HG03565 (cell line): Measurements from ENCODE around the gene RGSL1.
A peak's percentile ranks its signal among the peaks of the same experiment; 100 is the strongest.

Experiments used
- ATAC-seq: cut with Tn5 transposase; IDR thresholded peaks from one replicate; pipeline ENCODE4 v1.9.1; 2021; ENCODE audit warnings: mild to moderate bottlenecking, moderate library complexity; ENCODE audit not compliant: unreplicated experiment

RGSL1 gene

DNA sequence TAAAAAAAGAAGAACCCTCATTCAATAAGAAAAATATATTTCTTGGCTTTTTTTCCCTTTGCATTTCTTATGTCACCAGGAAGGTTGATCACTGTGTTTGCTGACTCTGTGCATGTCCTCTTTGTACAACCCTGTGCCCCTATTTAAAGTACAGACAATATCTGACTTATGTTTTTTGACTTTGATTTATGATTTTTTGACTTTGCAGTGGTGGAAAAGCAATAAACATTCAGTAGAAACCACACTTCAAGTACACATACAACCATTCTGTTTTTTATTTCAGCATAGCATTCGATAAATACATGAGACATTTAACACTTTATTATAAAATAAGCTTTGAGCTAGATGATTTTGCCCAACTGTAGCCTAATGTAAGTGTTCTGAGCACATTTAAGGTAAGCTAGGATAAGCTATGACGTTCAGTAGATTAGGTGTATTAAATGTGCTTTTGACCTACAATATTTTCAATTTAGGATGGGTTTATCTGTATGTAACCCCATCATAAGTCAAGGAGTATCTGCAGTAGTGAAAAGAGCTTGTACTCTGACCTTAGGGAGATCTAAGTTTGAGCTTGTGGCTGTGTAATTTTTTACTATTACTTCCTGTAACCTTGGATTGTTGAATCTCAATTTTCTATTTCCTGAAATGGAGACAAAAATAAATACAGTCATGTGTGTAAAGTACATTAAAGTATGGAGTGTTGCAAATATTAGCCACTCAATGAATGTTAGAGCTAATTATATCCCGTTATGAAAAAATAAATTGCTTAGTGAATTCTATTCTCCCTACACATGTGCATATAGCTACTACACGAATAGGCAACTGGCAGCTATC, 137.9 kb downstream of the RGSL1 start:
- peak; percentile 15 for ATAC-seq

DNA sequence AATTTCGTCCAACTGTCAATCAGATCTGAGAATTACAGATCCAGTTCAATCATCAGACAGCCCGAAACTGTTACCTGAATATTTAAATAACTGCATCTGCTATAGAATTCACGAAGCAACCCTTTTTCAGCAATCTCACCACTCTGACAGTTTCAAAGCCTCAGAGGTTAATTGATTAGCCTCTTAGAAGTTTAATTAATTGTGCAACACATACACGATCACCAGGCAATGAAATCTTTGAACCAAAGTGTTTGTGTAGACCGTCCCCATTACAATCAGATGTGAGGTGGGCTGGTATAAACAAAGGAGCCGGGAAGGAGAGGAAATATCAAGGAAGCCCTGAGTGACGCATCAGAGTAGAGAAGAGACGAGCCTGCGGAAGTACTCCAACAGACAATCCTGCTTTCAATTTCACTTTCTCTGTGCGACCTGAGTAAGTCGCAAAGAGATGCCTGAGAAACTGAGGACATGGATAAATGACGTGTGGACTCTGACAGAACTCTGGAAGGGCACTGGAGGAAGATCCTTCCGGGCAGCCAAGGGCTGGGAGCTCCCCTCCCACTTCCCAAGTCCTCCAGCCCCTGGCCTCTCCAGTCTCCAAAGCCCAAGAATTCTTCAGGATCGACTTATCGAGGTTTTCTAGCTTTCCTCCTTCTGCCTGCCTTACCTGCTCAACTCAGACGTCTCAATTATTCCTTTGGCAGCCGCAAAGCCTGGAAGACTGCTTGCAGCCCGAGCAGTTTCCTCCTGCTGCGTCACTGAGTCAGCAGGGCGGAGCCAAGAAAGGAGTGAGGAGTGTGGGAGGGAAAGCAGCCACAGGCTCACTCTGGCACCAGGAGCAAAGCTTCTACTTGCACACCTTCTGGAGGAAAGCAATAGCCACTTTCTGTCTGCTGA, 138.8 kb downstream of the RGSL1 start, which contains the start of gene RNASEL:
Gene RNASEL, minus strand, starts transcription at position 757 of the 897 bp plus-strand sequence. CDS start 2,450 bp downstream, outside the sequence.
- ATAC-seq = peak; percentile 72

DNA sequence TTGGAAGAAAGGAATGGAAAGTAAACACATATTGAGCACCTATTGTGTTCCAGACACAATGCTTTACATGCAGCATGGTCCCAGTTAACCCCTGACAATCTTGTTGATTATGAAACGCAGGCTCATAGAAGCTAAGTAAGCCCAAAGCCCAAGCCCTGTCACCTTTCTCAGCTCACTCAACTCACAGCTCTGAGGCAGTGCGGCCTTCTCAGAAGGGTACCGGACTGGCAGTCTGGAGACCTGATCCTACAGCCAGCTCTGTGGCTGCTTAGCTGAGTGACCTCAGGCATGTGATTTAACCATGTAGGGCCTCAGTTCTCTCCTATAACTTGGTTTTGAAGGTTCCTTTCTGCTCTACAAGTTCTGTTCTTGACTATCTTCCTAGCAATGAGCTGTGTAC, 139.6 kb downstream of the RGSL1 start:
- ATAC-seq = no peak

DNA sequence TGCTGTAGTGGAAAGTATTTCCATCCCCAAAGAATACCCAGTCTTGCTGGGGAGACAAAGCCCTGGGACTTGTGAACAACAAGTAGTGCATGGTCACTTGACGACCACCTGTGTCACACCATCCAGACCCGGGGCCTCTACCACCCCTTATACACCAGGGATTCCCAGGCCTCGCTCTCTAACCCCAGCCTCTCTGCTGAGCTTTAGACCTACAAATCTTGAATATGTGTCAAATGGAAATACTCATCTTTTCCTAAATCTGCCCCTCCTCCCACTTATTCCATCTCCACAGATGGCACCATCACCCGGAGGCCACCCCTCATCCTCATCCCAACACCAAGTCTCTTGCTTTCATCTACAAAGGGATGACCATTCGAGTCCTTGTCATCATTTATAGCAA, 140.0 kb downstream of the RGSL1 start:
- no peak for ATAC-seq

DNA sequence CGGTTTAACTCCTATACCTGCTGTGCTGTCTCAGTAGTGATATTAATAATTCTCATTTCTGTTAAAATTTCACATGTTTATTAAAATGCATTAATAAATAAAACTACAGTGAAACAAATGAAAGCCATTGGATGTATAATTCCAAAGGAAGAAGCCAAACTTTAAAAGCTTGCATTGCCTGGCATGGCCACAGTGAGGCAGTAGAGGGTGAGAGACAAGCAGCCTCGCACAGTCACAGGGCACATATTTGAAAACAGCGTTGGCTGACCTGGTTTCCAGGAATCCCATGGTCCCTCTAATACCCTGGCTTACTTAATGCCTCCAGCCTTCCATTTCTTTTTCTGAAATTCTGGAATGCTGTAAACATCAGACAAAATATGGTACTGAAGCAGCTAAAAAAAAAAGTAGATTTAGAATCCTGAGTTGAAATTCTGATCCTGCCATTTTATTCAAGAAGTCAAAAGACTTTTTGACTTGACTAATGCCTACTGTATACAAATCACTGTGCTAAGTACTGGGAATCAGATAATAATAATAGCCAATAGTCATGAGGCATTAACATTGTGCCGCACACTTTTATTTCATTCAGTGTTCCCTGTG, 145.8 kb downstream of the RGSL1 start:
- no peak for ATAC-seq

DNA sequence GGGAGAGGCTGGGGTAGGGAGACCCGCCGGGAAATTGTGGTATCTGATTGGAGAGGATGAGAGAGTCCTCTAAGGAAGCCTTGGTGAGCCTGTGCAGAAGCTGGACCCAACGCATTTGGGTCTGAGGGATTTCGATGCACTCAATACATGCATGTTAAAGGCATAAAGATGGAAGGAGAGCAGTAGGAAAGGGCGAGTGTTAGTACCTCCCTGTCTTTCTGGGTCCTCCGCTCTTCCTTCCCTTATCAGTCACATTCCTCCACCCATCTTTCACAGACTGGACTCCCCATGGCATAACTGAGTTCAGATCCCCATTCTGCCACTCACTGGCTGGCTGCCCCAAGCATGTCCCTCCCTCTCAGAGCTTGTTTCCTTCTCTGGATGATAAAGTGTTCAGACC, 147.0 kb downstream of the RGSL1 start:
- no peak for ATAC-seq

DNA sequence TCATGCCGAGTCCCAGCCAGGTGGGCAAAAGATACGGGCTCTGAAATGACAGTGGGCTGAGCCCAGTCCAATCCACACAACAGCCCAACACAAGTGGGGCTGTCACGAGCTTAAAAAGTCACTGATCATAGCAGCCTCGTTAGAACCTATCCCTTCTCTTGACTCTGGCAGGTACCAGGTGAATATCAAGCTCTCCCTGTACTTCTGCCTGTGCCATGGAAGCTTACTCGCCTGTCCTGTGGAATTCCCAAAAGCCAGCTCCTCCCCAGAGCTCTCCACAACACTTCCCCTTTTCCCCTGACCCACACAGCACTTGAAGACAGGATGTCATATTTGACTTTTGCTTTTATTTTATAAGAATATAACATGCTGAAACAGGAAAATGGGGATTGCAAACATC, 148.3 kb downstream of the RGSL1 start:
- ATAC-seq = no peak

DNA sequence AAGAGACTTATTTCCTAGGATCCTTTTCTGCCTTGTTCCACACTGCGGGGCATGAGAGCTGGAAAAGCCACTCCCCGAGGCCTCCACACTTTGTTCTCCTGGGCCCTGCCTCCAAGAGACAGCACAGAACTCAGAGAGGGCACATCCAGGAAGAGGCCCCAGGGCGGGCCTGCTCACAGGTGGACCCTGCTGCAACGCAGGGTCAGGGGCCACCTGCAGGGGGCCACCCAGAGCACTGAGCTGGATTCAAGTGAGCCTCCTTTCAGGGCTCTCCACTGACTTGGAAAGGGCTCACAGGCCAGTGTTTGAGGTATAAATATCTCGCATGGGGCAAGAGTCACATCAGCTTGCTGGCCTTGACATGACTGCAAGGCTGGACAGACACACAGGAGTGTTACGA, 149.4 kb downstream of the RGSL1 start:
- no peak for ATAC-seq

DNA sequence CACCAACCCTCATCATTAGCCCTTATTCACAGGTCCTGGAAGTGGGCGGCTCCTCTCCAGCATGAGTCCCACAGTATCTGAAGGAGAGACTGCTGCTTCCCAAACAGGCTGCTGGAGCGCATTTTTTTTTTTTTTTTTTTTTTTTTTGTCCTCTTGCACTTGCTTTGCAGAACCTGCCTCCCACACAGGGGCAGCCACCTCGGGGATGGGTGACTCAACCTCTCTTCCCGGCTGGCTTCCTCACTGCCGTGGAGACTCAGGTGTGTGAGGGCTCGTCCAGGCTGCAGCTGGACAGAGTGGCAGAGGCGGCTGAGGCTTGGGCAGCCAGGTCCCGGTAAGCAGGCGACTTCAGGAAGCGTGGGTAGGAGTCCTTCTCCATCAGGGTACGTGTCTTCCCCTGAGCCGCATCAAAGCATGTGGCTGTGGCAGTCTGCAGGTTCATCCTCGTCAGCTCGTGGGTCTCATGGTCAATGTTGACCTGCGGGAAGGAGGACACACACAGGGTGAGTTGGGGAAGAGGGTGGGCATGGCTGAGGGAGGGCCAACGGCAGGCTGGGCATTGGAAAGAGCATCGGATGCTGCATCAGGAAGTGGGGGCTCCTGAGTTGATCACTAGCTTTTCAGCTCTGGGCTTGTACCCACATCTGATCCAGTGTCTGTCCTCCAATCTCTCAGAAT, 150.2 kb downstream of the RGSL1 start:
- no peak for ATAC-seq

DNA sequence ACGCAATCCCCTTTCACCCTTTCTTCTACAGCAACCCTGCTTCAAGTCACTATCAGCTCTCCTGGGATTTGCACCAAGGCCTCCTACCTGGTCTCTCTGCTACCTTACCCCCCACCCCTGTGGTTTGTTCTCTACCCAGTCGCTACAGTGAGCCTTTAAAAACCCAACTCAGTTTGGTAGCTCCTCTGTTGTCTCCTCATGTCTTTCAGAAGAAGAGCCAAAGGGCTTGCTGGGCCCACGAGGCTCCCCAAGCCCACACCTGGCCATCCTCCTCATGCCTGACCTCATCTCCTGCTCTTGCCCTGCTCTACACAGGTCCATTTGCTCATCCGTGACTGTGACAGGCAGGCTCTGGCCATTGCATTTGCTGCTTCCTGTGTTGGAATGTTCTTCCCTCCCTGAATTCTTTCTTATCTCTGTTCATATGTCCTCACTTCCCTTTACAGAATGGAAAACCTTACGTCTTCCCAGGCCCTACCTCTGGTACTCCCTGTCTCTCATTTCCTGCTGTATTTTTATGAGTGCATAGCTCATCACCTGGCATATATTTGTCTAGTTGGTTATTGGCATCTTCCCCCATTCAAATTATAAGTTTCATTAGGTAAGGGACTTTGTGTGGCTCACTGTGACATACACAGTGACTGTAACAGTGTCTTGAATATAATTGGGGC, 150.9 kb downstream of the RGSL1 start:
- ATAC-seq = no peak

DNA sequence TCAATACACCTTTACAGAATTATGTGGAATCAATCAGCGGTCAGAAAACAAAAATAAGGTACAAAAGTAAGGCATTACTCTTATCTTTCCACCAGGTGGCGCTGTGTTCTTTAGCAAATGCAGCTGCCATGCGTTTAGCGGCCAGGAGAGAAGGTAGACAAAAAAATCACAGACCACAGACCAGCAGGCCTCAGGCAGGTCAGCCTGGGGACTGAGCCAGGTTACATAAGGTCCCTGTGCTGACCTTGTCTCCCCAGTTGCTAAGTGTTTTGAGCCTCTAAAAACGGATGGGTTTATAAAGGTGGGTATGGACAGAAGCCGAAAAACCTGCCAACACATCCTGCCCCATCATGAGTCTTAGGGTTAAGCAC, 151.5 kb downstream of the RGSL1 start:
- ATAC-seq = no peak

DNA sequence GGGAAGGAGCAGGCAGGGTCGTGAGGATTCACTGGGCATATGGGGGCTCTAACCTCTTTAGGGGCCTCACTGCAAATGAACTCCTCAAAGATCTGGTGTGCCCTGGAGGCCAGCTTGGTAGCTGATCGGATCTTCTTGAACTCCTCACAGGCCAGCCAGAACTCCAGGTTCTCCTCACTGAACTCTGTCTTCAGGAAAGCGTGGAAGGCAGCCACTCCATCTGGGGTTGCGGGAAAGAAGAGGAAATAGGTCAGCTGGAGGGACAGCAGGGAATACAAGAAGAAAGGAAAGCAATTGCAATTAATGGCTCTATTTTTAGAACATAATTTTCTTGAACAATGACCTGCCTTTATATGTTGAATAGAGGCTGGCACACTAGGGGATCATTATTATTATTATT, 152.0 kb downstream of the RGSL1 start:
- ATAC-seq = no peak

DNA sequence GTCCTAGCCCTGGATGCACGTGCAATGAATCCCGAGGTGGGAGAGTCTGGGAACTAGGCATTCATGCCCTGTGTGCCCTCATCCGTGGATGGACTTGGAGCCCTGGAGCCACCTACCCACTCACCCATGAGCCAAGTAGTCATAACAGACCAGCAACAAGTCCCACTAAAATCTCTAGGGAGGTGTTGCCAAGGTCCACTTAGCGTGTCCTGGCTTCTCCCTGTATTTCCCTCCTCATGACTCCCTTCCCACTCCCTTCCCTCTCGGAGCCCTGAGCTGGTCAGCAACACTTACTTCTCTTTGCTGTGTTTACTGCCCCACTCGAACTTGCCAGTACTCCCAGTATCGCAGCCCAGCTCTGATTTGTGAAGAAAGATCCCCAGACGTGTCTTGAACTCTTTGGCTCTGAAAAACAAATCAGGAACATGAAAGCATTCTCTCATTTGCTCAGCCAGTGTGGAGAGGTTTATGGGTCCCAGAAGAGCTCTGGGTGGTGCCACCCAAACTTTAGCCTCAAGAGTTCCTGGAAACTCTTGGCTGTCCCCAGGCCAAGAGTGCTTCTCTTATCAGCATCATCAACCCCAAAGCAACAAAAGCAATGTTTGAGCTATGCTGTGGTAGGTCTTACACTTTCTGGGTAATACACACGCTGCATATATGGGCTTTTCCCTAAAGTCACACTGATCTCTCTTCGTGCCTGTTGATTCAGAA, 153.1 kb downstream of the RGSL1 start:
- ATAC-seq = no peak

DNA sequence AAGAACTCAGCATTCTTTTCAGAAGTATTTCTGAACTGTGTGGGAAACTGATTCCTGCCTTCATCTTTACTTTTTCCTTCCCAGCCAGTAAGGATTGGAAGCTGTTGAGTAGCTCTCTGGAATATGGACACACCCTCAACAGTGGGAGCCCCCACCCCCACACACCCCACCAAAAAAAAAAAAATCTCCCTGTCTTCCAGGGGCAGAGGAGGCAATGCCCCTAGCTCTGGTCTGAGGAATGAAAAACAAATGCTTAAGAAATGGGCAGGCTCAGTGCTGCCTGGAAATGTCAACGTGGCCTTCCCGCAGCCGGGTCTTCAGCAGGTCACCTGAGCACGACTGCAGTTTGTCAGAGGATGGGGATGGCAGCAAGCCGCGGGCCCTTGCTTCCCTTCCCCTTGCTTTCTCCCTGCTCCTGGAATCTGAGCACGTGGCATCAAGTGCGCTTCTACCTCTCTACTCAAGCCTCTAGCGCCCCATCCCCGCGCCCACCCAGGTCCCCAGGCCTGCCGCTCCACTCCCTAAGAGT, 153.8 kb downstream of the RGSL1 start:
- no peak for ATAC-seq

DNA sequence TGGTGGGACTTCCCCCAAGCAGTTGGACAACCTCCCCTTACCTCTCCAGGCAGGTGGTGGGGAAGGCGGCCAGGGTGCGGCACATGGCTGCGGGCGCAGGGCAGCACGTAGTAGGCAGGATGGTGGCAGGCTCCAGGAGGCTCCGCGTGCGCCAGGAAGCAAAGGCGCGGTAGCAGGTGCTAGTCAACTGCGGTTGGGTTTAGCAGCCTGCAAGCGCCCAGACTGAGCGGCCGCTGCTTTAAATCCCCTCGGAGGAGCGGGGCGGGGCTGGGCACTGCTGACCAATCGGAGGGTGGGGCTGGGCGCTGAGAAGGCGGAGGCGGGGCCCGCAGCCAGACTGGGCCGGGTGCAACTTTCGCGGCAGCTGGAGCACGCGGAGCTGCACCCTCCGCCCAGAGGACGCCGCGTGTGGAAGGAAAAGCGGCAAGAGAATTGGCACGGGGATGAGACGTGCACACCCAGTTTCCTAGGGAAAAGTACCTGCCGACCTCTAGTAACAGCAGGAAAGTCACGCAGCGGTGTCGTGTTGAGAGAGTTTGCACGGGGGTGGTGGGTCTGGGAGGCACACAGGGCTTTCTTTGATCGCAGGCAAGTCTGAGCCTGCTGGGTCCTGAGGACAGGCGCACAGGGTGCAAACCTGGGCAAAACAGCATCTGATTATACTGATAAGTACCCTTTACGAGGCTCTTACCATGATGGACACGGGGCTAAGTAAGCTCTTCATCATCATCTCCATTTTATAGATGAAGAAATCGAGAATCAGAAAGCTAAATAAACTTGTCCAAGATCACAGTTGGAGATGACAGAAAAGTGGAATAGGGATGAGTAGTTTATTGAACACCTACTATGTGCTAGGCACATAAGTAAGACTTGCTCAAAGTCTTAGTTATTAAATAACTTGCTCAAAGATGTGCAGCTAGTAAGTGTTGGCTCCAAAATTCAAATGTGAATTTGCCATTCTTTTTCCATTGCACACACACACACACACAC, 154.5 kb downstream of the RGSL1 start, which contains the start of gene RGS16:
Gene RGS16, minus strand, starts transcription at position 215 of the 990 bp plus-strand sequence. Its CDS starts 130 bp downstream, at position 85.
- ATAC-seq = peak; percentile 63

DNA sequence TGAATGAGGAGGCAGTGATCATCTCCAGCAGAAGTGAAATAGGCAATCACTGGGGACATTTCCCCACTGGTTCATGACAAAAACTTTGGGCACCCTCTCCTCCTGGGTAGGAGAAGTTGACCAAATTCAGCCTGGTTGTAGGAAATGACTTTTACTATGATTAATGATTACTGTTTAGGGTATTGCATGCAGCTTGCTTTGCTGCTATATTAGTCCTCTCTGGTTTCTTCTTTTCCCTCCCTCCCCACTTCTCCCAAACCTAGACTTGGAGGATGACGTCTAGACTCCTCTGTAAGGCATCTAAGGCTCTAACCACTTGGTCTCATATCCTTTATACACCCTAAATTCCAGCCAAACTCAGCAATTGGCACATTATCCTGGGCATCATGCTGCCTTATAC, 157.6 kb downstream of the RGSL1 start:
- ATAC-seq = no peak

DNA sequence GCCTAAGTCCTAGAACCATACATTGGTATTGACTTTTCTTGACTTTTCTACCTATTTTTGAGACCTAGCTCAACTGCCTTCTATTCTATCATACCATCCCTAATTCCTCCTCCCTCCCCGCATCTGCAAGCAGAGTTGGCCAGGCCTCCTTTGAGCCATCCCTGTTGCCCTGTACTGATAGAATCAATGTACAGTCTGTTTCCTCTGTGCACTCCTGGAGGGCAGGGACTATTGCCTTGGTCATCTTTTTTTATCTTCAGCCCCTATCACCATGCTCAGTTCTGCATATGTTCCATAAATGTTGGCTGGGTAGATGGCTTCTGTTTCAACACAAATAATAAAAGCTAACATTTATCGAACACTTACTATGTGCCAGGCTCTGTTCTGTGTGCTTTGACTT, 158.3 kb downstream of the RGSL1 start:
- ATAC-seq = no peak
